Right ventricle myocardium inferior (tissue), 1 donor: ENCODE data around the gene ZNF74. TPM values are rescaled to one million over a fixed set of nuclear protein-coding genes. Genes with fewer than 3 reads are reported as not detected.

Experiments
- ATAC-seq: fragments of 200-7000 bp; cut with Tn5 transposase; one replicate; pipeline ENCODE4 v1.9.1; 2020; ENCODE audit warnings: mild to moderate bottlenecking, moderate library complexity
- DNase-seq: peaks from one replicate; pipeline ENCODE4 v3.0.0; 2021; ENCODE audit errors: missing footprints
- intact Hi-C: fragments of 100-400 bp; cut with DNase I; formaldehyde crosslinking; loops from one replicate; pipeline ENCODE4 v1.11.0; 2022
- total RNA-seq: library from RNA; stranded (reverse); fragmentation: NEBNext Ultra II Directional; extraction: Animal tissue kit (Norgen Biotek cat#: 25700); gene quantifications from one replicate; pipeline ENCODE4 v1.2.1, GENCODE V29; 2021
- donor health status: DM: no; HTN: yes; CAD: no; lungs with severe emphysema.

Gene ZNF74
- total RNA-seq, 1 donor from 2014 or later = 6.3 TPM

GRCh38 chr22:20425566-20426258 lies 31.8 kb downstream of the ZNF74 start:
- ATAC-seq (no peak), DNase-seq (no peak)
- intact Hi-C loops = no loop called here

GRCh38 chr22:20426259-20426615 lies 32.3 kb downstream of the ZNF74 start:
- intact Hi-C loops = no loop called here
- DNase-seq (no peak), ATAC-seq (no peak)

GRCh38 chr22:20427104-20427944 lies 33.4 kb downstream of the ZNF74 start:
- intact Hi-C loops = no loop called here
- DNase-seq (no peak), ATAC-seq (no peak)

- ATAC-seq = no peak
- intact Hi-C loops = no loop called here
- no peak for DNase-seq
Measured at GRCh38 chr22:20427945-20428417, 34.0 kb downstream of the ZNF74 start.

- intact Hi-C loops = no loop called here
- ATAC-seq = no peak
- no peak for DNase-seq
Measured at GRCh38 chr22:20428496-20429253, 34.7 kb downstream of the ZNF74 start.

GRCh38 chr22:20429254-20430100 lies 35.5 kb downstream of the ZNF74 start:
- intact Hi-C loops = no loop called here
- DNase-seq (peak; percentile 87), ATAC-seq (no peak)

GRCh38 chr22:20430101-20430719 lies 36.3 kb downstream of the ZNF74 start:
- DNase-seq (no peak), ATAC-seq (no peak)
- intact Hi-C loops = no loop called here

- ATAC-seq = peak; percentile 33
- intact Hi-C loops = no loop called here
- DNase-seq = no peak
Measured at GRCh38 chr22:20430720-20431510, 37.0 kb downstream of the ZNF74 start.

GRCh38 chr22:20431511-20432192 lies 37.7 kb downstream of the ZNF74 start:
- ATAC-seq (no peak), DNase-seq (no peak)
- intact Hi-C loops = no loop called here

GRCh38 chr22:20432244-20432686 lies 38.3 kb downstream of the ZNF74 start:
- DNase-seq = peak; percentile 4
- no peak for ATAC-seq
- intact Hi-C loops = no loop called here

- DNase-seq (peak; percentile 50), ATAC-seq (no peak)
- intact Hi-C loops = no loop called here
Measured at GRCh38 chr22:20433191-20433590, 39.2 kb downstream of the ZNF74 start.

- DNase-seq (peak; percentile 11), ATAC-seq (no peak)
- intact Hi-C loops = no loop called here
Measured at GRCh38 chr22:20433686-20434241, 39.8 kb downstream of the ZNF74 start.

- DNase-seq (peak; percentile 35), ATAC-seq (no peak)
- intact Hi-C loops = no loop called here
Measured at GRCh38 chr22:20434264-20434751, 40.4 kb downstream of the ZNF74 start.

- intact Hi-C loops = no loop called here
- ATAC-seq (no peak), DNase-seq (no peak)
Measured at GRCh38 chr22:20434773-20435172, 40.8 kb downstream of the ZNF74 start.

- no peak for ATAC-seq
- intact Hi-C loops = loop anchor here (2.0 kb wide), 1 partner anchor 17 kb away; no protein-coding TSS in a partner anchor
Measured at GRCh38 chr22:20435436-20436306, 41.7 kb downstream of the ZNF74 start.

More at GRCh38 chr22:20435436-20436306, 41.7 kb downstream of the ZNF74 start:
- DNase-seq = peak; percentile 45
